Renal cortical epithelial cell (primary cell): ENCODE data around the gene MAGEA1. TPM values are rescaled to one million over a fixed set of nuclear protein-coding genes. Genes with fewer than 3 reads are reported as not detected.
A peak's percentile ranks its signal among the peaks of the same experiment; 100 is the strongest.
"Not testable (repeated sequence)": the region's sequence is repeated elsewhere in the genome, so short reads cannot be mapped to it uniquely, and the experiment has no call there.

Experiments used
- DNase-seq: peaks from one replicate; pipeline ENCODE4 v3.0.0-alpha.2; 2011; ENCODE audit warnings: low read depth
- total RNA-seq: library from RNA; depleted of rRNA; stranded (reverse); fragments of >200 nt; gene quantifications from 2 replicates; pipeline ENCODE4 v1.2.3, GENCODE V29; 2014

The MAGEA1 gene
- total RNA-seq: not detected in 2 replicates

GRCh38 chrX:153179131-153179530, at the start of gene MAGEA1:
Gene MAGEA1, plus strand, starts transcription at chrX:153179284. Its CDS starts 3,106 bp downstream, at chrX:153182390.
- no peak for DNase-seq

GRCh38 chrX:153132924-153133323, 46.2 kb upstream of the MAGEA1 start:
- not testable (repeated sequence) for DNase-seq

GRCh38 chrX:153139074-153139473, 40.0 kb upstream of the MAGEA1 start:
- not testable (repeated sequence) for DNase-seq

- DNase-seq: not testable (repeated sequence)
Measured at GRCh38 chrX:153146288-153146687, 32.8 kb upstream of the MAGEA1 start.

- DNase-seq: no peak
Measured at GRCh38 chrX:153153516-153153915, 25.6 kb upstream of the MAGEA1 start.

- DNase-seq: no peak
Measured at GRCh38 chrX:153157450-153157849, 21.6 kb upstream of the MAGEA1 start.

GRCh38 chrX:153158319-153158718, 20.8 kb upstream of the MAGEA1 start:
- DNase-seq: no peak

- no peak for DNase-seq
Measured at GRCh38 chrX:153161952-153162351, 17.1 kb upstream of the MAGEA1 start.

GRCh38 chrX:153164733-153165132, 14.4 kb upstream of the MAGEA1 start:
- no peak for DNase-seq

- not testable (repeated sequence) for DNase-seq
Measured at GRCh38 chrX:153168423-153168822, 10.7 kb upstream of the MAGEA1 start.

- no peak for DNase-seq
Measured at GRCh38 chrX:153181822-153182221, 2.7 kb downstream of the MAGEA1 start.

GRCh38 chrX:153184787-153185186, 5.7 kb downstream of the MAGEA1 start:
- no peak for DNase-seq

GRCh38 chrX:153190381-153190780, 11.3 kb downstream of the MAGEA1 start:
- peak; percentile 36 for DNase-seq

GRCh38 chrX:153200462-153200861, 21.4 kb downstream of the MAGEA1 start:
- no peak for DNase-seq

- DNase-seq: no peak
Measured at GRCh38 chrX:153206425-153207046, 27.5 kb downstream of the MAGEA1 start.

- no peak for DNase-seq
Measured at GRCh38 chrX:153209347-153209746, 30.3 kb downstream of the MAGEA1 start.

GRCh38 chrX:153214934-153215333, 35.9 kb downstream of the MAGEA1 start:
- no peak for DNase-seq

- DNase-seq: no peak
Measured at GRCh38 chrX:153216926-153217325, 37.8 kb downstream of the MAGEA1 start.

GRCh38 chrX:153225438-153226098, 46.5 kb downstream of the MAGEA1 start:
- no peak for DNase-seq

GRCh38 chrX:153226344-153227185, 47.5 kb downstream of the MAGEA1 start:
- peak; percentile 72 for DNase-seq
